GM23338 (cell line): ENCODE measurements around the gene SLC16A12. TPM values are rescaled to one million over a fixed set of nuclear protein-coding genes. Genes with fewer than 3 reads are reported as not detected.

Experiments
- ATAC-seq: fragments of 200-7000 bp; cut with Tn5 transposase; 3 replicates; pipeline ENCODE4 v1.9.1; 2020
- DNase-seq: peaks from one replicate; pipeline ENCODE4 v3.0.0-alpha.2; 2015; ENCODE audit warnings: low spot score
- H2AFZ ChIP-seq: fragments of 200-600 bp; sonication (generic); 2 replicates; pipeline ENCODE4 v1.8.0; 2016; ENCODE audit warnings: antibody characterized with exemption, mild to moderate bottlenecking, moderate library complexity
- H3F3A ChIP-seq: fragments of 200-600 bp; sonication (generic); replicated peaks from 2 replicates; pipeline ENCODE4 v1.8.0; 2017; ENCODE audit warnings: antibody characterized with exemption, mixed run types, low read depth
- H3K27ac ChIP-seq: fragments of 200-600 bp; sonication (generic); 2 replicates; pipeline ENCODE4 v1.6.1; 2016; ENCODE audit warnings: low read depth
- H3K27me3 ChIP-seq: fragments of 200-600 bp; sonication (generic); 2 replicates; pipeline ENCODE4 v1.8.0; 2016; ENCODE audit warnings: mild to moderate bottlenecking, mixed run types, moderate library complexity; ENCODE audit not compliant: insufficient read depth
- H3K36me3 ChIP-seq: fragments of 200-600 bp; sonication (generic); 2 replicates; pipeline ENCODE4 v1.8.0; 2016; ENCODE audit warnings: mild to moderate bottlenecking; ENCODE audit not compliant: insufficient read depth
- H3K4me1 ChIP-seq: fragments of 200-600 bp; sonication (generic); 2 replicates; pipeline ENCODE4 v1.8.0; 2016; ENCODE audit warnings: mild to moderate bottlenecking, moderate library complexity; ENCODE audit not compliant: insufficient read depth
- H3K4me2 ChIP-seq: fragments of 200-600 bp; sonication (generic); 2 replicates; pipeline ENCODE4 v1.7.1; 2017; ENCODE audit warnings: mixed run types
- H3K4me3 ChIP-seq: fragments of 200-600 bp; sonication (generic); 2 replicates; pipeline ENCODE4 v1.6.1; 2016; ENCODE audit warnings: mixed run types
- H3K79me2 ChIP-seq: fragments of 200-600 bp; sonication (generic); replicated peaks from 2 replicates; pipeline ENCODE4 v1.8.0; 2017; ENCODE audit warnings: mild to moderate bottlenecking; ENCODE audit not compliant: insufficient read depth
- H3K9me2 ChIP-seq: fragments of 200-600 bp; sonication (generic); 2 replicates; pipeline ENCODE4 v1.8.0; 2017; ENCODE audit not compliant: insufficient read depth
- H4K20me1 ChIP-seq: fragments of 200-600 bp; sonication (generic); replicated peaks from 2 replicates; pipeline ENCODE4 v1.8.0; 2017; ENCODE audit warnings: mild to moderate bottlenecking; ENCODE audit not compliant: insufficient read depth
- H3K27ac Mint-ChIP-seq: 2 replicates; pipeline ENCODE4 v1.8.0; 2020; ENCODE audit warnings: inconsistent platforms, mild to moderate bottlenecking, moderate library complexity, mixed read lengths
- H3K27me3 Mint-ChIP-seq: 3 replicates; pipeline ENCODE4 v1.8.0; 2022; ENCODE audit warnings: low read depth, mild to moderate bottlenecking, moderate library complexity, mixed read lengths, inconsistent platforms; ENCODE audit not compliant: insufficient read depth, poor library complexity
- H3K36me3 Mint-ChIP-seq: 3 replicates; pipeline ENCODE4 v1.8.0; 2021; ENCODE audit warnings: low read depth, mild to moderate bottlenecking, inconsistent platforms, moderate library complexity, mixed read lengths
- H3K4me1 Mint-ChIP-seq: 3 replicates; pipeline ENCODE4 v1.8.0; 2020; ENCODE audit warnings: mild to moderate bottlenecking, inconsistent platforms, mixed read lengths
- H3K4me3 Mint-ChIP-seq: 3 replicates; pipeline ENCODE4 v1.8.0; 2021; ENCODE audit warnings: moderate library complexity, mild to moderate bottlenecking, inconsistent platforms, mixed read lengths
- H3K9me3 Mint-ChIP-seq: 3 replicates; pipeline ENCODE4 v1.8.0; 2020; ENCODE audit warnings: moderate library complexity, mild to moderate bottlenecking, inconsistent platforms, mixed read lengths
- CREB1 ChIP-seq: fragments of 250-450 bp; sonication (Bioruptor Pico); IDR thresholded peaks from 2 replicates; pipeline ENCODE4 v1.5.0; 2020; ENCODE audit warnings: low read depth, mild to moderate bottlenecking, moderate library complexity
- ETS1 ChIP-seq: IDR thresholded peaks from 2 replicates; pipeline ENCODE4 v1.6.1; 2016; ENCODE audit warnings: antibody characterized with exemption
- EZH2 ChIP-seq: fragments of 200-600 bp; sonication (generic); IDR thresholded peaks from one replicate; pipeline ENCODE4 v1.8.0; 2017; ENCODE audit warnings: antibody characterized with exemption, mild to moderate bottlenecking, low read depth; ENCODE audit not compliant: unreplicated experiment
- EZH2phosphoT487 ChIP-seq: fragments of 200-600 bp; sonication (generic); IDR thresholded peaks from one replicate; pipeline ENCODE4 v1.8.1; 2018; ENCODE audit warnings: antibody characterized with exemption; ENCODE audit not compliant: unreplicated experiment
- JUNB ChIP-seq: IDR thresholded peaks from one replicate; pipeline ENCODE4 v1.6.1; 2016; ENCODE audit warnings: antibody characterized with exemption; ENCODE audit not compliant: unreplicated experiment
- NANOG ChIP-seq: IDR thresholded peaks from 2 replicates; pipeline ENCODE4 v1.6.1; 2016; ENCODE audit warnings: antibody characterized with exemption, borderline replicate concordance
- POLR2AphosphoS5 ChIP-seq: IDR thresholded peaks from 2 replicates; pipeline ENCODE4 v1.6.1; 2016; ENCODE audit warnings: antibody characterized with exemption, low read depth
- STAT1 ChIP-seq: IDR thresholded peaks from one replicate; pipeline ENCODE4 v1.6.1; 2016; ENCODE audit warnings: antibody characterized with exemption; ENCODE audit not compliant: unreplicated experiment
- ZNF114 ChIP-seq: fragments of 250-450 bp; sonication (Bioruptor Pico); IDR thresholded peaks from 2 replicates; pipeline ENCODE4 v1.5.0; 2020; ENCODE audit warnings: mild to moderate bottlenecking, moderate library complexity
- ZNF331 ChIP-seq: fragments of 250-450 bp; sonication (Bioruptor Pico); IDR thresholded peaks from 2 replicates; pipeline ENCODE4 v1.5.0; 2020; ENCODE audit warnings: low read depth, mild to moderate bottlenecking, moderate library complexity
- ZNF462 ChIP-seq: fragments of 250-450 bp; sonication (Bioruptor Pico); IDR thresholded peaks from 2 replicates; pipeline ENCODE4 v1.5.0; 2020; ENCODE audit warnings: mild to moderate bottlenecking, moderate library complexity
- polyA plus RNA-seq: library from polyadenylated mRNA; unstranded; fragments of >200 nt; fragmentation: Nextera tagmentation; extraction: Ambion mirVana; gene quantifications from 2 replicates; pipeline ENCODE4 v1.2.1, GENCODE V29; 2016
- total RNA-seq: library from RNA; depleted of rRNA; stranded (reverse); fragments of >200 nt; shearing (Covaris generic); gene quantifications from 2 replicates; pipeline ENCODE4 v1.2.3, GENCODE V29; 2014
- TF ChIP-seq, protein P1 (sequence below), 2 experiments: fragments of 200-600 bp in 1 of 2; sonication (generic) in 1 of 2; conservative IDR thresholded peaks; 2 replicates each; pipeline versions ENCODE4 v1.5.1 to v1.6.1; 2016 to 2017; ENCODE audit warnings: antibody characterized with exemption in 2 of 2, low read depth in 2 of 2, mild to moderate bottlenecking in 2 of 2, moderate library complexity in 1 of 2
- TF ChIP-seq, protein P2 (sequence below): IDR thresholded peaks from one replicate; pipeline ENCODE4 v1.6.1; 2018; ENCODE audit warnings: antibody characterized with exemption; ENCODE audit not compliant: unreplicated experiment

Gene SLC16A12
- total and polyA plus RNA-seq, 2 experiments from 2014 or later: 0.84 to 2.0 TPM

- no peaks in the 10 kb centered on the region; the same call in 1 of the 2 replicates for H3K36me3 ChIP-seq
- H3K27me3 ChIP-seq: peaks cover 33% of the 10 kb centered on the region
- no peak overlapping the region for H2AFZ ChIP-seq
- 0 out of 2 replicates have a peak, but pooled peaks cover 3% of the 10 kb centered on the region for H3K9me2 ChIP-seq
- DNase-seq (no peak), ATAC-seq (no peak)
- Mint-ChIP-seq H3K4me1 (peaks cover 14% of the 10 kb centered on the region), H3K36me3 (no peaks in the 10 kb centered on the region), H3K27me3 (peaks cover 14% of the 10 kb centered on the region), H3K4me3 (no peak overlapping the region), H3K9me3 (peaks cover 2% of the 10 kb centered on the region; the same call in 1 of the 3 replicates), H3K27ac (no peak overlapping the region)
- TF ChIP-seq POLR2AphosphoS5 (no peak), ZNF114 (no peak), STAT1 (no peak), EZH2 (no peak), EZH2phosphoT487 (no peak), ETS1 (no peak), NANOG (no peak), ZNF331 (CRISPR knock-in tag) (no peak), JUNB (no peak), ZNF462 (CRISPR knock-in tag) (no peak), CREB1 (CRISPR knock-in tag) (no peak)
- TF ChIP-seq, protein P1, sequence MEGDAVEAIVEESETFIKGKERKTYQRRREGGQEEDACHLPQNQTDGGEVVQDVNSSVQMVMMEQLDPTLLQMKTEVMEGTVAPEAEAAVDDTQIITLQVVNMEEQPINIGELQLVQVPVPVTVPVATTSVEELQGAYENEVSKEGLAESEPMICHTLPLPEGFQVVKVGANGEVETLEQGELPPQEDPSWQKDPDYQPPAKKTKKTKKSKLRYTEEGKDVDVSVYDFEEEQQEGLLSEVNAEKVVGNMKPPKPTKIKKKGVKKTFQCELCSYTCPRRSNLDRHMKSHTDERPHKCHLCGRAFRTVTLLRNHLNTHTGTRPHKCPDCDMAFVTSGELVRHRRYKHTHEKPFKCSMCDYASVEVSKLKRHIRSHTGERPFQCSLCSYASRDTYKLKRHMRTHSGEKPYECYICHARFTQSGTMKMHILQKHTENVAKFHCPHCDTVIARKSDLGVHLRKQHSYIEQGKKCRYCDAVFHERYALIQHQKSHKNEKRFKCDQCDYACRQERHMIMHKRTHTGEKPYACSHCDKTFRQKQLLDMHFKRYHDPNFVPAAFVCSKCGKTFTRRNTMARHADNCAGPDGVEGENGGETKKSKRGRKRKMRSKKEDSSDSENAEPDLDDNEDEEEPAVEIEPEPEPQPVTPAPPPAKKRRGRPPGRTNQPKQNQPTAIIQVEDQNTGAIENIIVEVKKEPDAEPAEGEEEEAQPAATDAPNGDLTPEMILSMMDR (conservative IDR thresholded peaks at IDR 0.05; ENCODE audit: low read depth in 2 of 2): no peak
- TF ChIP-seq, protein P2, sequence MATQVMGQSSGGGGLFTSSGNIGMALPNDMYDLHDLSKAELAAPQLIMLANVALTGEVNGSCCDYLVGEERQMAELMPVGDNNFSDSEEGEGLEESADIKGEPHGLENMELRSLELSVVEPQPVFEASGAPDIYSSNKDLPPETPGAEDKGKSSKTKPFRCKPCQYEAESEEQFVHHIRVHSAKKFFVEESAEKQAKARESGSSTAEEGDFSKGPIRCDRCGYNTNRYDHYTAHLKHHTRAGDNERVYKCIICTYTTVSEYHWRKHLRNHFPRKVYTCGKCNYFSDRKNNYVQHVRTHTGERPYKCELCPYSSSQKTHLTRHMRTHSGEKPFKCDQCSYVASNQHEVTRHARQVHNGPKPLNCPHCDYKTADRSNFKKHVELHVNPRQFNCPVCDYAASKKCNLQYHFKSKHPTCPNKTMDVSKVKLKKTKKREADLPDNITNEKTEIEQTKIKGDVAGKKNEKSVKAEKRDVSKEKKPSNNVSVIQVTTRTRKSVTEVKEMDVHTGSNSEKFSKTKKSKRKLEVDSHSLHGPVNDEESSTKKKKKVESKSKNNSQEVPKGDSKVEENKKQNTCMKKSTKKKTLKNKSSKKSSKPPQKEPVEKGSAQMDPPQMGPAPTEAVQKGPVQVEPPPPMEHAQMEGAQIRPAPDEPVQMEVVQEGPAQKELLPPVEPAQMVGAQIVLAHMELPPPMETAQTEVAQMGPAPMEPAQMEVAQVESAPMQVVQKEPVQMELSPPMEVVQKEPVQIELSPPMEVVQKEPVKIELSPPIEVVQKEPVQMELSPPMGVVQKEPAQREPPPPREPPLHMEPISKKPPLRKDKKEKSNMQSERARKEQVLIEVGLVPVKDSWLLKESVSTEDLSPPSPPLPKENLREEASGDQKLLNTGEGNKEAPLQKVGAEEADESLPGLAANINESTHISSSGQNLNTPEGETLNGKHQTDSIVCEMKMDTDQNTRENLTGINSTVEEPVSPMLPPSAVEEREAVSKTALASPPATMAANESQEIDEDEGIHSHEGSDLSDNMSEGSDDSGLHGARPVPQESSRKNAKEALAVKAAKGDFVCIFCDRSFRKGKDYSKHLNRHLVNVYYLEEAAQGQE: no peak
- H3K79me2 ChIP-seq: no peaks in the 10 kb centered on the region
- no peak overlapping the region for H3K4me2 ChIP-seq
- peaks cover 20% of the 10 kb centered on the region for H3K4me1 ChIP-seq
- no peak overlapping the region for H3K27ac ChIP-seq
- no peak overlapping the region for H3K4me3 ChIP-seq
- no peaks in the 10 kb centered on the region for H4K20me1 ChIP-seq
- peaks cover 10% of the 10 kb centered on the region for H3F3A ChIP-seq
Measured at GRCh38 chr10:89540420-89540949, 5.1 kb upstream of the SLC16A12 start.
